T-helper 1 cell treated with Interleukin-12 subunit alpha and Interleukin-12 subunit beta and Interleukin-4 antibody, amounts not matched to agents 30 ng/mL and 1 ng/mL, for 36 hours (primary cell): ENCODE measurements around the gene PPP6R3. TPM values are rescaled to one million over a fixed set of nuclear protein-coding genes. Genes with fewer than 3 reads are reported as not detected.
"Not testable (repeated sequence)": the region's sequence is repeated elsewhere in the genome, so short reads cannot be mapped to it uniquely, and the experiment has no call there.

ENCODE experiments used
- intact Hi-C: fragments of 100-400 bp; cut with micrococcal nuclease; formaldehyde crosslinking; loops from one replicate; pipeline ENCODE4 v1.15.1; 2024
- total RNA-seq: library from RNA; stranded (reverse); gene quantifications from 2 replicates; pipeline ENCODE4 v1.2.3, GENCODE V29; 2022

The PPP6R3 gene
- total RNA-seq, 1 donor from 2014 or later: 139 TPM

GRCh38 chr11:68524213-68524612 lies 63.7 kb downstream of the PPP6R3 start:
- intact Hi-C loops: no loop called here

DNA sequence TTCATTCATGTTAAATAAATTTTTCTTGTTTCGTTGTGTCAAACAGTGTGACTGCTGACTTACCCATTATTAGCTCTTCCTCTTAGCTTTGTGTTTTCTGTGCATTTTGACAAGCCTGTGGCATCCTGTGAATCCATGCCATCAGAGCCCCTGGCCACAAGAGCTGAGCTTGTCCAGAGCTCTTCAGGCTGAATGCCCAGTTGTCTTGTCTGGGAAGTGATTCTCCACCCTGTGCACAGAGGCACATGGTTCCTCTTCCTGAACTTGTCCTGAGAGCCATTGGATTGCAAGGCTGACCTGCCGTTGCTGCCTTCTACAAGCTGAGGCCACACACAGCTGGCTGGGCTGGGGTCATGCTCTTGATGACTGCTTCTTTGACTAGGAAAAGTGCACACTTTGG lies 64.1 kb downstream of the PPP6R3 start:
- intact Hi-C loops: loop anchor here (5.0 kb wide), 1 partner anchor 62 kb away; the partner anchor contains the start of gene PPP6R3

DNA sequence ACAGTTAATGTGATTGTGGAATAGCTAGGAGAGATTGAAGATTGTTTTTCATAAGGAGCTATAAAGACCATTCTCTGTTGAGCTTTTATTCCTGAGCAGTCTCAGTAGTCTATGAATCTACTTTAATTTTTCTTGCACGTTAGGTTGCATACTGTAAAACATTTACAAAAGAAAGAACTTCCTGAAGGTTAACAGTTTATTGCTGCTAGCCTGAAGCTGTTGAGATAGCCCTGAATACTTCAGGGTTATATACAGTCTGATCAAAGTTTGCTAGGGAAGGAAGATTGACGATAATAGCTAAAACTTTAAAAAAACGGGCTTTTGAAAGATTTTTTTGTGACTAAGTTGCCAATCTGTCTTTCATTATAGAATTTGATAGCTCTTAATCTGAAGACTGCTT lies 64.8 kb downstream of the PPP6R3 start:
- intact Hi-C loops: loop anchor here (5.0 kb wide), 1 partner anchor 63 kb away; the partner anchor contains the start of gene PPP6R3

DNA sequence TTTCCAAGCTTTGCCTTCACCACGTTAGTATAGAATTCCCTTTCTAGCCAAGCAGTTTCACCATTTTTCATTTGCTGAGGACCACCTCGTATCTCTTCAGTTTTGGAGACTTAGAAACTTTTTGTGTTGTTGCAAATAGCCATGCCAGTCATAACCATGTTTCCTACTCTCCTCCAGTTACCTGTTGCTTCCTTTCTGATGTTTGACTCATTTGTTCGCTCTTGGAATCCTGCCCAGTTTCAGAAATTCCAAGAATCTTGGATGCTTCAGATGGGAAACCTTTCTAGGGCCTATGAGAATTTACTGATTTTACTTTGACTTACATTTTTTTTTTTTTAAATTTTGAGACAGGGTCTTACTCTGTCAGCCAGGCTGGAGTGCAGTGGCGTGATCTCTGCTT lies 65.4 kb downstream of the PPP6R3 start:
- intact Hi-C loops: loop anchor here (5.0 kb wide), 1 partner anchor 64 kb away; the partner anchor contains the start of gene PPP6R3

GRCh38 chr11:68527585-68527984 lies 67.0 kb downstream of the PPP6R3 start:
- intact Hi-C loops: loop anchor here (5.0 kb wide), 1 partner anchor 65 kb away; the partner anchor contains the start of gene PPP6R3

DNA sequence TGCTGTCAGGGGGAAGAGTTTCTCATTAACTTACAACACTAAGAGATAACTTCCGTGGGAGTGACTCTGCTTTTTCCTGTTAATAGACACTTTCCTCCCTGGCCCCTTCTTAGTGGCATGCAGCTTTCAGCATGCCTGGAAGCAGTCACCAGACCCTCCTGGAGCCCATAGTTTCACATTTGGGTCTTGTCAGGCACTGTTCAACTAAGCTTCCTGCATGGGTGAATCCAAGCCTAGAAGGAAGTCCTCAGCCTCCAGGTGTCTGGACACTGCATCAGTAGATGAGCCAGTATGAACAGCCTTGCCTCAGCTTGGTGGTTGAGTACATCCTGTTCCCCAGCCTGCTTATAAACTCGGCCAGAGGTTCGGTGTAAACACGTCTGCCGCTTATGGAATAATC lies 68.1 kb downstream of the PPP6R3 start:
- intact Hi-C loops: loop anchor here (5.0 kb wide), 1 partner anchor 66 kb away; the partner anchor contains the start of gene PPP6R3

DNA sequence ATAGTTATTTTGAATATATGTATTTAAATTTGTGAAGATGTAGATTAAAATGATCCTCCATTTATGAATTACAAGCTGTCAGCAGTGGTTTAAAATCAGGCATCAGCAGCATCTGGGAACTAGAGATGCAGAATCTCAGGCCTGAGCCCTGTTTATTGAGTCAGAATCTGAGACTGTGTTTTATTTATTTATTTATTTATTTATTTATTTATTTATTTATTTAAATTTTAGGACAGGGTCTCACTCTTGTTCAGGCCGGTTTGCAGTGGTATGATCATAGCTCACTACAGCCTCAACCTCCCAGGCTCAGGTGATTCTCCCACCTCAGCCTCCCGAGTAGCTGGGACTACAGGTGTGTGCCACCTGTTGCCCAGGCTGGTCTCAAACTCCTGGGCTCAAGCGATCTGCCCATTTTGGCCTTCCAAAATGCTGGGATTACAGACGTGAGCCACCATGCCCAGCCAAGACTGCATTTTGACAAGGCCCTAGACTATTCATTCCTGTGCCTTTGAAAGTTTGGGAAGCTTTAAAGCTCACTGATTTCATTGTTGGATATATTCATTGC lies 70.7 kb downstream of the PPP6R3 start:
- intact Hi-C loops: no loop called here

- intact Hi-C loops: no loop called here
These were observed 72.3 kb downstream of the PPP6R3 start for GRCh38 chr11:68532727-68533369.

DNA sequence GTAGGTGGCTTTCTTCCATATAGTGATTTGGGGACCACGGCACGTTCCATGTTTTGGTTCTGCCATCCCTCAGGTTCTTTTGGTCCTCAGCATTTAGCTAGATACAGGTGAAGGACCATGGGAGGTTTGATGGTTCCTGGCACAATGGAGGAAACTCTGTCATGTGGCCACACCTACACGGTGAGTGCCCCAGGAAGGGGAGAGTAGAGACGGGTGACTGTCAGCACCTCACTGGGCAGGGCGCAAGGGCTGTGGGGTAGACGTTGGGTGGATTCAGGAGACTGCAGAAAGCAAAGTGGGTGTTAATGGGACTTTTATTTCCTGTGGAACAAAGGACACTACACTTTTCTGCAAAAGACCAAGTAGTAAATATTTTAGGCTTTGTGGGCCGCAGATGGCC lies 73.4 kb downstream of the PPP6R3 start:
- intact Hi-C loops: no loop called here

DNA sequence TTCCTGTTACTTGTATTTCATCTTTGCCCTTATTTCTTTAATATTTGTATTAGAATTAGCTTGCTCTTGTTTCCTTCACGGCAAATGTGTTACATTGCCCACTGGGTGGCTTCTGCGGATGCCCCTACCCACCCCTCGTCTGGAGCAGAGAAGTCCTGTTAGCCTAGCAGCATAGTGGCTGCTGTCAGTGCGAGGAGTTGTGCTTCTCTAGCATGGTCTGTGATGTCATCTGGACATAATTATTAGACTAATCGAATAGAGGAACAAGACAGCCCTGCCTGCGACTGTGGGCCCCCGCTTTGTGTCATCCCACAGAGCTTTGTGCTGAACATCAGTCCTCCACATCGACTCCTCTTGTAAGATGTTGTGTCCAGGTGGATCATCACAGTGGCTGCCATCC lies 74.5 kb downstream of the PPP6R3 start:
- intact Hi-C loops: no loop called here

DNA sequence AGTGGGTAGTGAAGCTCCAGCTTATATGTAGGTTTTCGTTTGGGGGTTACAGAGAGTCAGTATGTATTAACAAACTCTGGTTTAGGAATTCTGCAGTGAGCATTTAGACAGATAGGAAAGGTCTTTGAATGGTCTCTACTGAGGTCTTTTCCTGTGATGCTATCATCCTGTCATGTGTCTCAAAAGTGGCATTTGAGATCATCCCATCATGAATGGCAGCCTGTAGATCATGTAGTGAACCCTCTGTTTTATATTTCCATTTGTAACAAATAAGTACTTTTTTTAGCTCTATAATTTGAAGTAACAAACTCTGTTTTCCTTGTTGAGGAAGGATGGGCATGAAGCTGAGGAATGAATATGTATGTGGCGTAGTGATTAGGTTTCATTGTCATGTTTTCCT lies 76.2 kb downstream of the PPP6R3 start:
- intact Hi-C loops: no loop called here

GRCh38 chr11:68538025-68538424 lies 77.5 kb downstream of the PPP6R3 start:
- intact Hi-C loops: no loop called here

DNA sequence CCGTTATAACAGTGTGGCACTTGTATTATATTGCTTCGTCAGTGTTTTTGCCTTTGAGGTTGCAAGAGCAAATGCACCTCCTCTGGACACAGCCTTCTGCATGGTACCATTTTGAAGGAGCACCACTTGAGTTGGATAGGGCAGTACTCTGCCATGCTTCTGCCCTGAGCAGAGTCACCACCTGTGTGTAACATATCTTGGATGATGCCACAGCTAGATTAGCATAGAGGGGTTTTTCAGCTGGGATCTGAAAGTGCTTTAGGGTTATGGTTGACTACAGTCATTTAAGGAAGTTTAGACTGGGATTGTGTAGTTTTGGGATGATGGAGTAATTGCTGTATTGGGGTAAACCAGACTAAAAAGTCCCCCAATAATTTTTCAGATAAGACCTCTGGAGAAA lies 78.8 kb downstream of the PPP6R3 start:
- intact Hi-C loops: no loop called here

GRCh38 chr11:68540504-68540903 lies 80.0 kb downstream of the PPP6R3 start:
- intact Hi-C loops: not testable (repeated sequence)

DNA sequence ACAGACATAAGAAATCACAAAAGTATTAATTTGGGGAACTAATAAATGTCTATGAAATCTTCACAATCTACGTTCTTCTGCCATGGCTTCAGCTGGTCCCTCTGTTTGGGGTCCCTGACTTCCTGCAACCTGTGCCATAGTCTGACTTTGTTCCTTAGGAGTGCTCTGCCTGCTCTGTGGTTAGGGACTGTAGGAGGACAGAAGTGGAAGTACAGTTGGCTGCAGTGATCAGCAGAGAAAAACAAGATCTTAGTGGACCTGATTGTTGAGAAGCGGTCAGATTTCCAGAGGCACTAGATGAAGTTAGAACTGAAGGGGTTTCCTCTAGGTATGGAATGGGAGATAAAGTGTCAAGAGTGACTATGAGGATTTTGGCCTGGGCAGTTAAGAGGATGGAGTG lies 80.6 kb downstream of the PPP6R3 start:
- intact Hi-C loops: no loop called here

DNA sequence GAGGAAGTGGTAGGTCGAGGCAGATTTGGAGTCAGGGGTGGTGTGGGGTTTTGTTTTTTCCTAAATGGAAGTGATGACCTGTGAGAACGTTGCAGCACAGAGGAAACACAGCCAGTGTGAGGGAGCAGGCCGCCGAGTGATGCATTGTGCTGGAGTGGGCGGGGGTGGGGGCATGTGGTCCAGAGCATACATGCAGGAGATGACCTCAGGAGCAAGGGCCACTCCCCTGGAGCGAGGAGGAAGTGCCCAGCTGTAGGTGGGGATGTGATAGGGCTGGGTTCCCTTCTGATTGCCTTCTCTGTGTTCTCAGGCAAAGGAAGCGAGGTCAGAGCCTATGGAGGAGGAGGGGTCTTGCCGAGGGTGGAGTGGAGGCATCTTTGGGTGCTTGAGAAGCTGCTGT lies 81.4 kb downstream of the PPP6R3 start:
- intact Hi-C loops: no loop called here

- intact Hi-C loops: no loop called here
These were observed 82.1 kb downstream of the PPP6R3 start for GRCh38 chr11:68542617-68543016.

GRCh38 chr11:68543594-68543993 lies 83.0 kb downstream of the PPP6R3 start:
- intact Hi-C loops: no loop called here

DNA sequence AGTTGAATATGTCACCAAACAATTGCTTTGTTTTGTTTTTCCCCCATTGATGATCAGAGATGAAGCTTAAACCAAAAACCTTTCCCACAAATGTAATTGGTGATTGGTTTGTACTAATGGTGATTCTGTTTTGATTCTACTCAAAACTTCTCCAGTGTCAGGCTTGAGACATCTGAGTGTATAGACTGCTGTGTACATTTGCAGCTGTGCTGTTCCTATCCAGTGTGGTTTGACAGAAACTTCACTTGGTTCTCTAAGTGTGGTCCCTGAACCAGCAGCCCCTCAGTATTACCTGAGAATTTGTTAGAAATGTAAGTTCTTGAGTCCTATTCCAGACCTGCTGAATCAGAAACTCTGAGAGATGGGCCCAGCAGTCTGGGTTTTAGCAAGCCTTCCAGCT lies 84.8 kb downstream of the PPP6R3 start:
- intact Hi-C loops: loop anchor here (5.0 kb wide), 1 partner anchor 83 kb away; the partner anchor contains the start of gene PPP6R3

DNA sequence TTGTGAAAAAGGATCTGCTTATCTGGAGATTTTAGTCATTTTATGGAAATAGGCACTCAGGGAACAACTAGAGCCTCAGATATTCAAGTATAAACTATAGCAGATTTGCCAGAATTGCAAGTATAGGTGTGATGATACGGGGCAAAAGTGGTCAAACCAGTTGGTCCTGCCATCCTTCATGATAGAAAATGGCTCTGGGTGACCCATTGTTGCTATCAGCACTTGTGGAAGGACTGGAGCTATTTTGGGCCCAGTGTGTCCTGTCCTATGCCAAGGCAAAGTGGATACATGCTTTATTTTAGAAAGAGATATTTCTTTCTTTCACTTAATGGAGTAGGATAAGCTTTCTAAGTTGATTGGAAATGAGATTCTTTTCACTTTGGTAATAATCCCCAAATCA lies 85.2 kb downstream of the PPP6R3 start:
- intact Hi-C loops: loop anchor here (5.0 kb wide), 1 partner anchor 83 kb away; the partner anchor contains the start of gene PPP6R3

- intact Hi-C loops: loop anchor here (5.0 kb wide), 1 partner anchor 84 kb away; the partner anchor contains the start of gene PPP6R3
These were observed 86.0 kb downstream of the PPP6R3 start for GRCh38 chr11:68546555-68546954.

DNA sequence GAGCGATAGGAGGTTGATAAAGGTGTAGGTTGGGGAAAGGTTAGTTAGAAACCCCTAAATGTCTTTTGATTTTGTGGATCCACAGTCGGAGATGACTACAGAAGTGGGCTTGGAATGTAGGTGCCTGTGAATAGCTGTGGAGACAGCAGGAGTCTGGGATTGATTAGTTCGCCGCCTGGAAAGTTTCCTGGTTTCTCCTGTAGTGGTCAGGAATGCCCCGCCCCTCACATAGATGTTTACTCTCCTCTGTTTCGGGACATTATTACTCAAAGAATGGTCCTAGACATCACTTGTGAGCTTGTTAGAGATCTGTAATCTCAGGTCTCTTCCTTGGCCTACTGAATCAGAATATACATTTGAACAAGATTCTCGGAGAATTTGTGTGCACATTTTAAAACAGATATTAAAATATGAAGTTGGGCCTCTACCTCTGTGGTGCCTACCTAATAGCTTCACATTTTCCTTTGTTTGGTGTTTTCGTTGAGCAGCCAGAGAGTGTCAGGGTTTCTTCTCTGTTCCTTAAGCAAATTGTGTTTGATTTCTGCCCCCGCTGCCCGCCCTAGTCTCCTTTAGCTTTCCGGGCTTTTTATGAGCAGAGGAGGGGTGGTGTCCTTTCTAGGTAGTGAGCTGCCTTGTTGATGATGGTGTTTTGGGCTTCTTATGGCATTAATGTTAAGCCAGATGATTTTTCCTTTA lies 89.4 kb downstream of the PPP6R3 start:
- intact Hi-C loops: loop anchor here (5.0 kb wide), 1 partner anchor 88 kb away; the partner anchor contains the start of gene PPP6R3
